Ascending aorta (tissue), 2 donors: Measurements from ENCODE around the gene SMARCA4. TPM values are rescaled to one million over a fixed set of nuclear protein-coding genes. Genes with fewer than 3 reads are reported as not detected.

ENCODE experiments used
- DNase-seq, 2 donors: peaks; one replicate each; pipeline ENCODE4 v3.0.0-alpha.2; 2019; ENCODE audit warnings: low spot score in 2 of 2
- H3K27ac ChIP-seq, 2 donors: fragments of 200-600 bp; sonication (generic); one replicate each; pipeline ENCODE4 v1.5.1; 2016 to 2017; ENCODE audit warnings: mild to moderate bottlenecking in 1 of 2
- H3K27me3 ChIP-seq: fragments of 200-600 bp; sonication (generic); one replicate; pipeline ENCODE4 v1.5.1; 2017
- H3K36me3 ChIP-seq, 2 donors: fragments of 200-600 bp; sonication (generic); one replicate each; pipeline ENCODE4 v1.5.1; 2016
- H3K4me1 ChIP-seq, 2 donors: fragments of 200-600 bp; sonication (generic); one replicate each; pipeline ENCODE4 v1.5.1; 2016 to 2017; ENCODE audit warnings: mild to moderate bottlenecking in 1 of 2
- H3K4me3 ChIP-seq, 2 donors: fragments of 200-600 bp; sonication (generic); one replicate each; pipeline ENCODE4 v1.5.1; 2016 to 2017; ENCODE audit warnings: mild to moderate bottlenecking in 1 of 2
- H3K9me3 ChIP-seq, 2 donors: fragments of 200-600 bp; sonication (generic); one replicate each; pipeline ENCODE4 v1.5.1; 2016
- intact Hi-C: fragments of 100-400 bp; cut with DNase I; formaldehyde crosslinking; loops from one replicate; pipeline ENCODE4 v1.15.1; 2023
- total RNA-seq: library from RNA; depleted of rRNA; stranded (reverse); fragments of >200 nt; gene quantifications from one replicate; pipeline ENCODE4 v1.1.0, GENCODE V29; 2016
- TF ChIP-seq, protein P1 (sequence below), 3 experiments: fragments of 200-600 bp in 2 of 3; fragments of 450-650 bp in 1 of 3; sonication (generic) in 2 of 3; IDR thresholded peaks; one replicate each; pipeline ENCODE4 v1.5.1; 2016 to 2019; ENCODE audit warnings: antibody characterized with exemption in 3 of 3, mild to moderate bottlenecking in 1 of 3, moderate library complexity in 1 of 3

Gene SMARCA4
- total RNA-seq, 1 donor from 2014 or later: 89.5 TPM

GRCh38 chr19:10916602-10917001 is 44.2 kb upstream of the SMARCA4 start:
- no peaks in the 10 kb centered on the region for H3K9me3 ChIP-seq
- no peak for DNase-seq
- TF ChIP-seq, protein P1, sequence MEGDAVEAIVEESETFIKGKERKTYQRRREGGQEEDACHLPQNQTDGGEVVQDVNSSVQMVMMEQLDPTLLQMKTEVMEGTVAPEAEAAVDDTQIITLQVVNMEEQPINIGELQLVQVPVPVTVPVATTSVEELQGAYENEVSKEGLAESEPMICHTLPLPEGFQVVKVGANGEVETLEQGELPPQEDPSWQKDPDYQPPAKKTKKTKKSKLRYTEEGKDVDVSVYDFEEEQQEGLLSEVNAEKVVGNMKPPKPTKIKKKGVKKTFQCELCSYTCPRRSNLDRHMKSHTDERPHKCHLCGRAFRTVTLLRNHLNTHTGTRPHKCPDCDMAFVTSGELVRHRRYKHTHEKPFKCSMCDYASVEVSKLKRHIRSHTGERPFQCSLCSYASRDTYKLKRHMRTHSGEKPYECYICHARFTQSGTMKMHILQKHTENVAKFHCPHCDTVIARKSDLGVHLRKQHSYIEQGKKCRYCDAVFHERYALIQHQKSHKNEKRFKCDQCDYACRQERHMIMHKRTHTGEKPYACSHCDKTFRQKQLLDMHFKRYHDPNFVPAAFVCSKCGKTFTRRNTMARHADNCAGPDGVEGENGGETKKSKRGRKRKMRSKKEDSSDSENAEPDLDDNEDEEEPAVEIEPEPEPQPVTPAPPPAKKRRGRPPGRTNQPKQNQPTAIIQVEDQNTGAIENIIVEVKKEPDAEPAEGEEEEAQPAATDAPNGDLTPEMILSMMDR (IDR thresholded peaks at IDR 0.05): no peak
- H3K27me3 ChIP-seq: no peaks in the 10 kb centered on the region
- H3K4me3 ChIP-seq: no peak overlapping the region
- no peaks in the 10 kb centered on the region for H3K4me1 ChIP-seq
- H3K36me3 ChIP-seq: peaks cover 72 to 83% of the 10 kb centered on the region in 2 donors
- intact Hi-C loops: no loop called here
- no peak overlapping the region for H3K27ac ChIP-seq

- no peaks in the 10 kb centered on the region for H3K27me3 ChIP-seq
- intact Hi-C loops: no loop called here
- no peak overlapping the region for H3K27ac ChIP-seq
- peaks cover 77 to 86% of the 10 kb centered on the region in 2 donors for H3K36me3 ChIP-seq
- no peak overlapping the region for H3K4me3 ChIP-seq
- H3K9me3 ChIP-seq: no peaks in the 10 kb centered on the region
- DNase-seq: no peak
- TF ChIP-seq, protein P1 (IDR thresholded peaks at IDR 0.05): no peak
- H3K4me1 ChIP-seq: no peaks in the 10 kb centered on the region
These were observed 42.5 kb upstream of the SMARCA4 start for GRCh38 chr19:10918359-10918758.

GRCh38 chr19:10919352-10920287 is 41.2 kb upstream of the SMARCA4 start:
- Histone ChIP-seq H3K27me3 (no peaks in the 10 kb centered on the region), H3K27ac (no peak overlapping the region), H3K9me3 (no peaks in the 10 kb centered on the region), H3K36me3 (peaks cover 80 to 85% of the 10 kb centered on the region in 2 donors), H3K4me1 (no peaks in the 10 kb centered on the region), H3K4me3 (no peak overlapping the region)
- TF ChIP-seq, protein P1 (IDR thresholded peaks at IDR 0.05): no peak
- intact Hi-C loops: no loop called here
- DNase-seq: no peak

GRCh38 chr19:10920288-10920655 is 40.6 kb upstream of the SMARCA4 start:
- H3K4me1 ChIP-seq: no peaks in the 10 kb centered on the region
- no peak overlapping the region for H3K4me3 ChIP-seq
- TF ChIP-seq, protein P1 (IDR thresholded peaks at IDR 0.05): no peak
- no peaks in the 10 kb centered on the region for H3K9me3 ChIP-seq
- H3K36me3 ChIP-seq: peaks cover 79 to 81% of the 10 kb centered on the region in 2 donors
- intact Hi-C loops: no loop called here
- DNase-seq: no peak
- H3K27ac ChIP-seq: no peak overlapping the region
- no peaks in the 10 kb centered on the region for H3K27me3 ChIP-seq

DNA sequence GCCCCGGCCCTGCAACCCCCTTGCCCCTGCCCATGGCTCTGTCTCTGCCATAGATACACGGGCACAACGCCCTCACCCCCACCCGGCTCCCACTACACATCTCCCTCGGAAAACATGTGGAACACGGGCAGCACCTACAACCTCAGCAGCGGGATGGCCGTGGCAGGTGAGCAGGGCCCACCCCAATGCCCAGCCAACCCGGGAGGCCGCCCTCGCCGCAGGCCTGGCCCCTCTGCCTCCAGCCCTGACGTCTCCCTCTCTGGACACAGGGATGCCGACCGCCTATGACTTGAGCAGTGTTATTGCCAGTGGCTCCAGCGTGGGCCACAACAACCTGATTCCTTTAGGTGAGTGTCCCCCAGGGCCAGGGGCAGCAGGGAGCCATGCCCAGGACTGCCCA is 40.0 kb upstream of the SMARCA4 start:
- H3K9me3 ChIP-seq: no peaks in the 10 kb centered on the region
- peaks cover 77 to 78% of the 10 kb centered on the region in 2 donors for H3K36me3 ChIP-seq
- H3K4me3 ChIP-seq: no peak overlapping the region
- no peak overlapping the region for H3K27ac ChIP-seq
- no peaks in the 10 kb centered on the region for H3K27me3 ChIP-seq
- no peaks in the 10 kb centered on the region for H3K4me1 ChIP-seq
- no peak for DNase-seq
- TF ChIP-seq, protein P1 (IDR thresholded peaks at IDR 0.05): no peak
- intact Hi-C loops: no loop called here
